ENCODE data around the gene CLEC20A.
A peak's percentile ranks its signal among the peaks of the same experiment; 100 is the strongest.

CLEC20A gene

DNA sequence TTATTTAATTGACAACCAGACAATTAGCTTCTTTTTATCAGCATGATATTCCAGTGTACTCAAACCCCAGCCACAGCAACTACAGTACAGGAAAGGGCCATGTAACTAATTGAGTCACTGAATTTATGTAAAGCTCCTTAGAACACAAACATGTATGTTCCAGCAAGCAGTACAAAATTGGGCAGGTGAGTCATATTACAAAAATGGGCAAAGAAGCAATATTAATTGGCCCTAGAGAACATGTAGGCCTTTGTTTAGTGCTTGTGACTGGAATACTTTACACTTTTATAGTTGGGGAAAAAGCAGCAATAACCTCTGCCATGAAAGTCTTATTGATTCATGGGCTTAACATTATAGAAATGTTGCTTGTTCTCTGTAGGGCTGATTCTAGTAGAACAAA lies 31.8 kb downstream of the CLEC20A start:
- no peak for DNase-seq

GRCh38 chr1:178464566-178464965 lies 32.2 kb downstream of the CLEC20A start:
- DNase-seq: no peak

GRCh38 chr1:178464141-178464540 lies 32.6 kb downstream of the CLEC20A start:
- no peak for DNase-seq

GRCh38 chr1:178461701-178462100 lies 35.1 kb downstream of the CLEC20A start:
- DNase-seq: no peak

GRCh38 chr1:178461104-178461503 lies 35.7 kb downstream of the CLEC20A start:
- no peak for DNase-seq

DNA sequence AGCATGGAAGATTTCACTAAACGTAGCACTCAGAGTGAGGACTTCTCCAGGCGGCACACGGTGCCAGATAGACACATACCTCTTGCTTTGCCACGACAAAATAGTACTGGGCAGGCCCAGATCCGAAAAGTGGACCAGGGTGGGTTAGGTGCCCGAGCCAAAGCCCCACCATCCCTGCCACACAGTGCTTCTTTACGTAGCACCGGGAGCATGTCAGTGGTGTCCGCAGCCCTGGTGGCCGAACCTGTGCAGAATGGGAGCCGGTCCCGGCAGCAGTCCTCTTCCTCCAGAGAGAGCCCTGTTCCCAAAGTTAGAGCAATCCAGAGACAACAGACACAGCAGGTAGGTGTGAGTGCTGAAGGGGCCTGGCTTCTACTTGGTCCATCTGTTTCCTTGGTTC lies 38.6 kb downstream of the CLEC20A start:
- no peak for DNase-seq

DNA sequence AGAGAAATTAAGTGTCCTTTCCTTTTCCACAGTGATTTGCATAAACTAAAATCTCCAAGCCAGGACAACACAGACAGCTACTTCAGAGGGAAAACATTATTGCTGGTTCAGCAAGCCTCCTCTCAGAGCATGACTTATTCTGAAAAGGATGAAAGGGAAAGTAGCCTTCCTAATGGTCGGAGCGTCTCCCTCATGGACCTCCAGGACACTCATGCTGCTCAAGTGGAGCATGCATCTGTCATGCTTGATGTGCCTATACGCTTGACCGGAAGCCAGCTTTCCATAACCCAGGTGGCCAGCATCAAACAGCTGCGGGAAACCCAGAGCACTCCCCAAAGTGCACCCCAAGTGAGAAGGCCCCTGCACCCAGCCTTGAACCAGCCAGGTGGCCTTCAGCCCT lies 39.1 kb downstream of the CLEC20A start:
- peak; percentile 35 for DNase-seq

DNA sequence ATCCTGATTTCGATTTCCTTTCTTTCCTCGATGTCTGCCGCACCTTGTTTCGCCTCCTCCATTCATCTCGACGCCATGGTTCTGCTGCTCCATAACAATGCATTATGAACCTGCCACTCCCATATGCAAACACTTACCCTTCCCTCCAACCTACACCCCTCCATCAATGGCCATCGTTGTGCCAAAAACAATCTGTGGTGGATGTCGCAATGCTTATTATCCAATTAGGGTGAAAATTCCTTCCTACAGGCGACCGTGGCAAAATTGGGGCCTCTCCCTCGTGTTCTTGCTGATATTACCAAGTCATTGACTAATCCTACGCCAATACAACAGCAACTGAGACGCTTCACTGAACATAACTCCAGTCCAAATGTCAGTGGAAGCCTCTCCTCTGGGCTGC lies 40.3 kb downstream of the CLEC20A start:
- DNase-seq: no peak

- DNase-seq: no peak
These were observed 44.8 kb downstream of the CLEC20A start for GRCh38 chr1:178452013-178452412.

- no peak for DNase-seq
These were observed 45.2 kb downstream of the CLEC20A start for GRCh38 chr1:178451529-178451928.

DNA sequence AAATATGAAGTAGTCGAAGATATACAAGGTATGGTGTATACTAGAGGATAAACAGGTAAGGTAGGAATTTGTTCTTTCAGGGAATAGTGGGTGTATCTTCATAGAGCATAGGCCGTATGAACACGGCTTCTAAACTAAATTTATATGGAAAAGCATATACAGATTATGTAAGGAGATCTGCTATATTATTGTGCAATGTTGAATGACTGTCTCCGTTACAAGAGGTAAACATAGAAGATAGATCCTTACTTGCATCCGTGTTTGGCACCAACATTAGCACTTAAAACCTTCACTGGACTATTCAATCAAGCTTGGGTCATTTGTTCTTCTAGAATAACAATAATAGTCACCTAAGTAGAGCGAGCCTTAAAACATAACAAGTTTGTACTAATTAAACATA lies 45.9 kb downstream of the CLEC20A start:
- no peak for DNase-seq

DNA sequence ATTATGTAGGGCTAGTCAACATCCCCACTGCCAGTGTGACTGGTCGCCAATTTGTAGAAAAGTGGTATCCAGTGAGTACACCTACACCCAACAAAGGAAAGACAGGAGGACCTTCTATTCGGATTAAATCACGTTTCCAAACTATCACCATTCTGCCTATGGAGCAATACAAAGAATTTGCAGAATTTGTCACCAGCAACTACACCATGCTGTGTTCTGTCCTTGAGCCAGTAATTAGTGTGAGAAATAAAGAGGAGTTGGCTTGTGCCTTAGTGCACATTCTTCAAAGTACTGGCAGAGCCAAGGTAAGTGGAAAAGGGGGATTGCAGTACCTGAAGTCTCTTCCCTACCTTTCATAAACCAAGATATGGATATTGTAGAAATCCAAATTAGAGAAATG lies 53.8 kb downstream of the CLEC20A start:
- DNase-seq: no peak

DNA sequence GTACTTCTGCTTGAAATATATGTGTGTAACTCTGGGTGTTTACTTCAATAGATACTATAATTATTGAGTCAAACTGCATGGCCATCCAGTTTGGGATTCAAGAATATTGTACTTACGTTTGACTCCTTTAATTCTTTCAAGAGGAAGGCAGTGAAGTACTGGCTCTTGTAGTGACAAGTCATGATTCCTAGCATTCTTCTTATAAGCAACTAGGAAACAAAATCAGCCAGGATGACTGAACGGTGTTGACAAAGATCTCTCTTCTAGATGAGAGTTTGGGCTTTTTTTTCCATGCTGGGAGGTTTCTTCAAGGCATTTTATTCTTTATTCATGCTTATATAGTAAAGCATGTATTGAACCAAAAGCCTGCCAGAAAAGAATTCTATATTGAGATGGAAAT lies 58.3 kb downstream of the CLEC20A start:
- DNase-seq: no peak

DNA sequence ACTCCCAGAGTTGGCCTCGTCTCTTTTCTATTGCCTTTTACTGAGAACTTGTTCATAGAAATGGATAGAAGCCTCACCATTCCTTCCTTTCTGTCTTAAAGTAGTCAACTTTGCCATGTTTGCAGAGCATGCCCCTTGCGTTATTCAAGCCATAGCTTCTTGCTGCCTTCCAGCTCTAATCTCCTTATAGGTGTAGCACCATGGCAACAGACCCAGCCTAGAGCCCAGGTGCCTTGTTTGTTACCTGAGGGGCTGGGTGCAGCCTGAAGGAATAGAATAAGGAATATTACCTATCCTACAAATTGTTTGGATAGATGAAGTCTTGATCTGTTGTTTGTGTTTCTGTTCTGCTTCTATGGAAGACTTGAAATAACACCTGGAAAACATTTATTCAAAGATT lies 59.9 kb downstream of the CLEC20A start:
- DNase-seq: no peak

DNA sequence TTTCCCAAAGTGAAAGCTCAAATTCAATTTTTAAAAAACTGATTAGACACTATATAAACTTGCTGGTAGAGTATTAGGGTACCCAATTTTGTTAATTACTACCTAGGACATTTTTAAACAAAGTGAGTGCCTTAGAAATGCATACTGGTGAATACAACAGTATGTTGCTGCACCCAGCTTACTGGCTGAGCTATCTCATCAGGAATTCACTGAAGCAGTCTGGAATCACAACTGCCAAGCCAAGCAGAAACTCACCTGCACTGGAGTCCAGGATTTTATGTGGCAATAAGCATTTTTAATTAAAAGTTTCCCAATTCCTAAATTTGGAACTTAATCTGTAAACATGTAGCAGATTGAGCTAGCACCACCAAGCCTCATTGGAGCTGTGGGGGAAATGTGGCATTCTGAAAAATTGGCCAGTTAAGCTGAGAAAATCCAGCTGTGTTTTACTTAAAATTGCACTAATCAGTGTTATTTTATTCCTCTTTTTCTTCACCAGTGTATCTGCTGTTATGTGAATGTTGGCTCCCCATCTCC lies 61.8 kb downstream of the CLEC20A start:
- no peak for DNase-seq

DNA sequence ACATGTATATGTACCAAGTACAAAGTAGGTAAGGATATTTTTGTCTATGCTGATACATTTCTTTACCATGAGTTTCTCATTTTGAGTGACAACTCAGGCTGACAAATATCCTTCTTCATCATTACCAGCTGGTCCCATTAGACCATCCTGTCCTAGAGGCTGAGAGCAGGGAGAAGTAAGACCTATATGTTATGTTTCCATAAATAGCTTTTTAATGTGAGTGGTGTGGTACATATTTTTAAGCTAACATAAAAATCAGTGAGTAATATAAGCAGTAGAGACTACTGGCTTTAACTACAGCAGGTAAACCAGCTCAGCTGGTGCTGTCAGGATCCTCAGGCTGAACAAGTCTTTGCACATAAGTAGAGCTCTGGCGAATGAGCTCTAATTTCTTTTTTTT lies 62.4 kb downstream of the CLEC20A start:
- no peak for DNase-seq
